RPMI8226 (cell line): ENCODE data around the gene ANGPTL4.
"Not testable (repeated sequence)": the region's sequence is repeated elsewhere in the genome, so short reads cannot be mapped to it uniquely, and the experiment has no call there.

Experiments used
- DNase-seq: peaks from one replicate; pipeline ENCODE4 v3.0.0-alpha.2; 2015

ANGPTL4 gene

DNA sequence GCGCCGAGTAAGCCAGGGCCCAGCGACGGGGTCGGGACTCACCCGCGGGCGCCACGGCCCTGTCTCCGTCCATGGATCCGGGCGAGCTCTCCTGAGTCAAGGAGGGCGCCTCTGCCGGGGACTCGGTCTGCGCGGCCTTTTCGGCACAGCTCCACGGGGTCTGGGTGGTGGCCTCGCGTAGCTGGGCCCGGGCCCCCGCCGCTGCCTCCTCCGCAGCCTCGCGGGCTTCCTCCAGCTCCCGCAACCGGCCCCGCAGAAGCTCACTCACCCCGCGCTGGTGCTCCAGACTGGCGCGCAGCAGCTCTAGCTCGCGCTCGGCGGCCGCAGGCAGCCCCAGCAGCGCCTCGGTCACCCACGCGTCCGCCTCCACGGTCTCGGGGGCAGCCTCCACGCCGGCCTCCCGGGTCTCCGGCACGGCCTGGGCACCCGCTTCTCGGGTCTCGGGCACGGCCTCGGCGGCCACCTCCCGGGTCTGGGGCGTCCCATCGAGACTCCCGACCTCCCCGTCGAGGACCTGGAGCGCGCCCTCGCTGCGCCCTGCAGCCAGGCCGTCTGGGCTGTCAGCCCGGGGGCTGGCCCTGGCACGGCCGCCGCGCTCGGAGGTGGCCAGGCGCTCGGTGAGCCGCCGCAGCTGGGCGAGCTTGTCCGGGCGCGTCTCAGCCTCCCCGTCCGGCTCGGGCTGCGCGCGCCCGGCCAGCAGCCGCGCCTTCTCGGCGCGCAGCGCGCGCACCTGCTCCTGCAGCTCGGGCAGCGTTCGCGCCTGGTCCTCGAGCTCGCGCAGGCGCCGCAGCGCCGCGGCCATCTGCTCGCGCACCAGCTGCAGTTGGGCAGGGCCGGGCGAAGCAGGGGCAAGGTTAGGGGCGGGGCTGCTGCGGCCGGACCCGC is 29.3 kb upstream of the ANGPTL4 start:
- peak; percentile 92 for DNase-seq

DNA sequence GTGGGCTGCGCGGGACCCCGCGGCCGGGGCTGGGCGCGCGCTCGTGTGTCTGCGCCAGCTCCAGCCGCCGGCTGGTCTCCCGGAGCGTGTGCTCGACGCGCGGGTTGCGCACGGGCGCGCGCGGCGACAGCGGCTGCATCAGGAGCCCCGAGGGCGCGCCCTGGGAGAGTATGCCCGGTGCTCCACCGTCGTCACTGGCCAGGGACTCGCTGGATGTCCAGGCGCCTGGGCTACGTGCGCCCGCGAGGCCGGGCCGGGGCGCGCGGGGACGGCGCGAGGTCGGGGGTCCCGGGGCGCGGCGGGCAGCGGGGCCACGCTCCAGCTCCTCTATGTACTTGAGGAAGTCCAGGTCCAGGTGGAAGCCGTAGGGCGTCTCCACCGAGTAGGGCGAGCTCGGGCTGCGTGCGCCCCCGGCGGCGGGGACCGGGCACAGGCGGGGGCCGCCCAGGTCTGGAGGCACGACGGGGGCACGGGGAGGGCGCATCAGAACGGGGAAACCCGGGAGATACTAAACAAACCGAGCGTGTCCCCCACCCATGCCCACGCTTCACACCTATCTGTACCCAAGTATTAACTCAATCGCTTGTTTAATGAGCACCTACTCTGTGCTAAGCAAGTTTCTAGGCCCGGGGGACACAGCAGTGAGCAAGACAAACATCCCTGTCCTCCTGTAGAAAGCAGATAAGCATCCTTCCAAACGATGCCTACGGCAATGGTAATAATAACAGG is 28.4 kb upstream of the ANGPTL4 start:
- DNase-seq: peak; percentile 78

DNA sequence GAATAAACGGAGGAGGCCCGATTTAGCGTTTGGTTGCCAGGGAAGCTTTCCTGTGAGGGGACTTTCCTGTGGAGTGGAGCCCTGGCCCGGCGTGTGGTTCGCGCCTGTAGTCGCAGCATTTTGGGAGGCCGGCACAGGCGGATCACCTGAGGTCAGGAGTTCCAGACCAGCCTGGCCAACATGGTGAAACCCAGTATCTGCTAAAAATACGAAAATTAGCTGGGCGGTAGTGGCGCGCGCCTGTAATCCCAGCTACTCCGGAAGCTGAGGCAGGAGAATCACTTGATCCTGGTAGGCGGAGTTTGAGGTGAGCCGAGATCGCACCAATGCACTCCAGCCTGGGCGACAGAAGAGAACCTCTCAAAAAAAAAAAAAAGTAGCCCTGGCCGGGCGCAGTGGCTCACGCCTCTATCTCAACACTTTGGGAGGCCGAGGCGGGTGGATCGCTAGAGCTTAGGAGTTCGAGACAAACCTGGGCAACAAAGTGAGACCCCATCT is 27.8 kb upstream of the ANGPTL4 start:
- peak; percentile 75 for DNase-seq

DNA sequence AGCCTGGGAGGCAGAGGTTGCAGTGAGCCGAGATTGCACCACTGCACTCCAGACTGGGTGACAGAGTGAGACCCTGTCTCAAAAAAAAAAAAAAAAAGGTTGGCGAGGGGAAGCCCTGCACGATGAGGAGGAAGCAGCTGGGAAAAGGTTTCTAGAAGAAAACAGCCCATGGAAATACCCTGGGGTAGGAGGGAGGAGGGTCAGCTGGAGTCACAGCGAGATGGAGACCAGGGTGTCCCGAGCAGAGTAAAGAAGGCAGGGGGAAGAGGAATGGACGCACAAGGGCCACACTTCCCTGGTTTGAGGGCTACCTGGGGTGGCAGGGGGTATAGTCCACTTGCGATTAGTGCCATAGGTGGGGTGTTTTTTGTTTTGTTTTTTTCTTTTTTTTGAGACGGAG is 27.3 kb upstream of the ANGPTL4 start:
- no peak for DNase-seq

DNA sequence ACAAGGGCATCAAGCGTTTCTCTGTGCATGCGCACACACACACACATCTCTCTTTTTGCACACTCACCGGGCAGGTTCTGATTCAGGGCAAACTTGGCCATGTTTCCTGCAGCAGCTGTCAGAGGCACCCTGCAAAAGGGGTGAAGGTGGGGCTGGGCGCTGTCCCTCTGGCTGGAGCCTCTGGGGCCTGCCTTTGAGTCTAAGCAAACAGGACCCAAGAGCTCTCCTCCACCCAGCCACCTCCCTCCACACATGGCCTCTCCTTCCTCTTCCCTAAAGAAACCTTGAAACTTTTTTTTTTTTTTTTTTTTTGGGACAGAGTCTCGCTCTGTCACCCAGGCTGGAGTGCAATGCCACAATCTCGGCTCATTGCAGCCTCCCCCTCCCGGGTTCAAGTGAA is 26.2 kb upstream of the ANGPTL4 start:
- no peak for DNase-seq

DNA sequence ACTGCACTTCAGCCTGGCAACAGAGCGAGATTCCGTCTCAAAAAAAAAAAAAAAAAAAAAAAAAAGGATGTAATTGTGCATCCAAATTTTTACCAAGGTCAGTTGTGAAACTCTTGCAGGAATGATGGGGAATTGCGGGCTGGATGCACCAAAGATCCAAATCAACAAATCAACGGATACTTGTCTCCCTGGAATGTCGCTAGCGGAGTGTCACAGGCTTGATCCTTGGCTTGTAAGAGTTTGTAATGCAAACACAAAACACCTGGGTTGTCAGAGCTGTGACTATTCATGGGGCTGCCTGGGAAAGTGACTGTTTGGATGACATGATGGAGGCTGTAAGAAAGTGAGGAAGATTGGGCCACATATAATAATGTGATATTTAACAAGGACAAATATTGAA is 25.1 kb upstream of the ANGPTL4 start:
- DNase-seq: no peak

DNA sequence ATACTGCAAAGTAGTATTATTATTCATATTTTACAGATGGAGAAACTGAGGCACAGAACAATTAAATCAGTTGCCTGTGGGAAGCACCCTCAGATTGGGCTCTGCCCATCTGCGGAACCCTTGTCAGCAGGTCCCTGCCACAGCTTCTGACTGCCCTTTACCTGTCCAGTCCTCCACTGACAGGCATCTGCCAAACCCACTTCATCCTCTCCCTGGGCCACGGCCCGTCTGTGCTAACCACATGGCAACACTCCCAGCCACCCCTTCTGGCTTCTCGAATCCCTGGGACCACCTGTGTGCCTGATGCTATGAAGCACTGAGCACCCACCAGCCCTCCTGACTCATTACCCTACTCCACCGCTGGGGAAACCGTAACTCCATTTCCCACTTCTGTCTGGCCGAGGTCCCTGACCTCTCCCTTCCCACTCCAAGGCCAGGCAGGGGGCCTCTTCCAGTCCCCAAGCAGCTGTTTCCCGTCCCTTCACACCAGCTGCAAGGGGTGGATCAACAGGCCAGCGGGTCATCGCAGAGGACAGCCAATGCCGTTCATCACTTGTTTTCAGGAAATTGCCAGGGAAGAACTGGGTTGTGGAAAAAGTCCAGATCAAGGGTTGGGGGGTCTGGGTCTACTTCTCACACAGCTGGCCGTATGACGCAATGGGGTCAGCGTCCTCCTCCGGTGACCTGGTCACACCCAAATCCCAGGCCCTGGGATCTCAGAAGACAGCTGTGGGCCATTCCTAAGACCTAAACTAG is 23.4 kb upstream of the ANGPTL4 start:
- no peak for DNase-seq

DNA sequence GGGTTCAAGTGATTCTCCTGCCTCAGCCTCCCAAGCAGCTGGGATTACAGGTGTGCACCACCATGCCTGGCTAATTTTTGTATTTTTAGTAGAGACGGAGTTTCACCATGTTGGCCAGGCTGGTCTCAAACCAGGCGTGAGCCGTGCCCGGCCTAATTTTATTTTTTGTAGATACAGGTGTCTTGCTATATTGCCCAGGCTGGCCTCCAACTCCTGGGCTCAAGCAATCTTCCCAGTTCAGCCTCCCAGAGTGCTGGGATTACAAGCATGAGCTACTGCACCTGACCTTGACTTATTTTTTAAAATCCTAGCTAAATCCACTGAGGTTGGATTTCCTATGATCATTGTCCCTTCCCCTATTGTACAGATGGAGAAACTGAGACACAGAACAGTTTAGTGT is 22.5 kb upstream of the ANGPTL4 start:
- not testable (repeated sequence) for DNase-seq

DNA sequence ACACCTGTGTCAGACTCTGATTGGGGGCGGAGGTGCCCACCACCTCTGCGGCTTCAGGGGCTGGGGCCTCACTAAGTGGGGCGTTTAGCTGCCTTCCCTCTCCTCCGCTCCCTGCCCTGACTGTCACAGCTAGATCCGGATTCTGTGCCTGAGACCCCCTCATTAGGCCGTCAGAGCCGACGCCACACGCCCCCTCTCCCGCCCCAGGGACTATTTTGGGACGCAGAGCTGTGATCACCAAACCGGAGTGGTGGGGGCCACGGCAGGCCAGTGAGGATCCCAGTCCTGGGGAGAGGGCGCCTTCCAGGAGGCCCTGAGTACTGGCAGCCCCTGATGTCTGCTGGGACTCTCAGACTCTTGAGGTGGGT is 21.7 kb upstream of the ANGPTL4 start:
- no peak for DNase-seq

DNA sequence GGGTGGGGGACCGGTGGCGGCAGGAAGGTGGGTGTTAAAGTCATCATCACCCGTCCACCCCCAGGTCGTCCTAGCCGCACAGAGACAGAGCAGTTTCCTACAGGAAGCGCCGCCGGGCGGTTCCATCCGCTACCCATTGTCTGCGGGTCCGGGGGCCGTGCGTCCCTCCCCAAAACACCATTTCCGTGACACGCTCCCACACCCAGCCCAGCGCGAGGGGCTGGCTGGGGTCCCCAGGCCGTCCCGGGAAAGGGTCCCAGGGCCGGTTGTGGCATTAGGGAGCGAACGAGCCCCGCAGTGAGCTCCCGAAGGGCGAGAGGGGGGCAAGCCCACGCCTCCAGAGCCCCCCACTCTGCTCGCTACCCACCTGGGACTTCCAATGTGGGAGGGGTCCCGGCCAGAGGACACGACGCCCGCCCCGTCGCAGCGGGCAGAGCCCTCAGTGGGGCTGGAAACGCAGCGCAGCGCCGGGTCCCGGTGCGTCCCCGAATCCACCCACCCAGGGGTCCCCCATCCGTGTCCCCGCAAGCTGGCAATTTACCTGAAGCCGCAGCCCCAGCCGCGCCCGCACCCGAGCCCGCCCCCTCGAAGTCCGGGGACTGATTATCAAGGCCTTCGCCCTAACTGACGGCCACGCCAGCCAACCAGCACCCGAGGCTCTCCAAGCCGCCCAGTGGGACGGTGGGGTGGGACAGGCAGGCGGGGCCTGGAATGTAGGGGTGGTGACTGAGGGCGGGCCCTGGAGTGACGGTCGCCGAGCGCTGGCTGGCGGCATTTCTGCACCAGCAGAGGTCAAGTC is 21.1 kb upstream of the ANGPTL4 start, which contains the start of gene KANK3:
Gene KANK3 (minus strand): TSS at position 579 of the 799 bp plus-strand sequence. CDS start 5,434 bp downstream, outside the sequence.
- peak; percentile 95 for DNase-seq

DNA sequence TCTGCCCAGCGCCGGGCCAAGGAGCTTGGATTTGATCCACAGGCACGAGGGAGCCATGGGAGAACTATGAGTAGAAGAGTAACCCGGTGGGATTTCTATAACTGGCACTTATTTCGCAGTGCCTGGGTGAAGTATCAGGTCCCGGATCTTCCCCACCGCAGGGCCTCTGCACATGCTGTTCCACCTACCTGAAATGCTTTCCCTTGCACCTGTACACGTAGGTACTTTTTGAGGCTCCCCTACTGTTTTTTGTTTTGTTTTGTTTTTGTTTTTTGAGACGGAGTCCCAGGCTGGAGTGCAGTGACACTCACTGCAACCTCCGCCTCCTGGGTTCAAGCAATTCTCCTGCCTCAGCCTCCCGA is 20.5 kb upstream of the ANGPTL4 start:
- no peak for DNase-seq

DNA sequence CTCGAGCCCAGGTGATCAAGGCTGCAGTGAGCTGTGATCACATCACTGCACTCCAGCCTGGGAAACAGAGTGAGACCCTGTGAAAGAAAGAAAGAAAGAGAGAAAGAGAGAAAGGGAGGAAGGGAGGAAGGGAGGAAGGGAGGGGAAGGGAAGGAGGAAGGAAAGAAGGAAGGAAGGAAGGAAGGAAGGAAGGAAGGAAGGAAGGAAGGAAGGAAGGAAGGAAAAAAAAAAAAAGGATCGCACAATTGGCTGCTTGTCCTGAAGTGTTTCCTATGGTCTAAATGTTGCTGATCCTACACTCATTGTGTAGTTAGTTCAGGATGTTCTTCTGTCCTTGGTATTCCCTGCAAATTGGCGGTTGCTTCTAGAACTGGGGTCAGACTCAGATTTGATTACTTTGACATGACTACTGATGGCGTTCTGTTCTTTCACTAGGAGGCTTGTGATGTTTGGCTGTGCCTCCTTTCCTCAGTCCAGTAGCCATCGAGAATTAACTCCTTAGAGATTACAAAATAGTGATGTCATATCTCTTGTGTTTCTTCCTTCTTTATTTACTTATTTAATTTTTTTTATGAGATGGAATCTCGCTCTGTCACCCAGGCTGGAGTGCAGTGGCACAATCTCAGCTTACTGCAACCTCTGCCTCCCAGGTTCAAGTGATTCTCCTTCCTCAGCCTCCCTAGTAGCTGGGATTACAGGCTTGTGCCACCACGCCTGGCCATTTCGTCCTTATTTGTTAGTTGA is 14.2 kb upstream of the ANGPTL4 start:
- not testable (repeated sequence) for DNase-seq

DNA sequence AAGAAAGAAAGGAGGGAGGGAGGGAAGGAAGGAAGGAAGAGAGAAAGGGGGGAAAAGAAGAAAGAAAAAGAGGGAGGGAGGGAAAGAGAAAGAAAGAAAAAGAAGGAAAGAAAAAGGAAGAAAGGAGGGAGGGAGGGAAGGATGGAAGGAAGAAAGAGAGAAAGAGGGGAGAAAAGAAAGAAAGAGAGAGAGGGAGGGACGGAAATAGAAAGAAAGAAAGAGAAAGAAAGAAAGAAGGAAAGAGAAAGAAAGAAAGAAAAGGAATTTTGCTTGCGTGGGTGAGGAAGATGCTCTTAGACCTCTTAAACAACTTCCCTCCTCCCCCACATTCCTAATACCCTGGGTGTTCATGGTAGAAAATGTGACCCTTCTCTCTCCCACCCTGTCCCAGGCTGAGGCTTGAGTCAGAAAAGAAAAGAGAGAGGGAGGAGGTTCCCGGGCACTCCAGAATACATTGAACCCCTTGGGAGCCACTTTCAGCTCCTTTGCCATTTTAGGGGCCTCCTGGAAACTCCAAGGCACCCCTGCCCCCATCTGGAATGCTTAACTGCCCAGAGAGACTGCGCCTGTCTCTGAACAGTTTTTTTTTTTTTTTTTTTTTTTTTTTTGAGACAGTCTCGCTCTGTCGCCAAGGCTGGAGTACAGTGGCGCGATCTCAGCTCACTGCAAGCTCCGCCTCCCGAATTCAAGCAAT is 11.7 kb upstream of the ANGPTL4 start:
- DNase-seq: no peak

DNA sequence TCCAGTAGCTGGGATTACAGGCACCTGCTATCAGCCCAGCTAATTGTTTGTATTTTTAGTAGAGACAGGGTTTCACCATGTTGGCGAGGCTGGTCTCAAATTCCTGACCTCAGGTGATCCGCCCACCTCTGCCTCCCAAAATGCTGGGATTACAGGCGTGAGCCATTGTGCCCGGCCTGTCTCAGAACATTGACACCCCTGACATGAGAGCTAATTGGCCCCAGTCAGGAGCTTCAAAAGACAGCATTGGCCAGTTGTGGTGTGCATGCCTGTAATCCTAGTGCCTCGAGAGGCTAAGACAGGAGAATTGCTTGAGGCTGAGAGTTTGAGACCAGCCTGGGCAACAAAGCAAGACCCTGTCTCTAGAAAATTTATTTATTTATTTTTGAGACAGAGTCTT is 11.1 kb upstream of the ANGPTL4 start:
- not testable (repeated sequence) for DNase-seq

DNA sequence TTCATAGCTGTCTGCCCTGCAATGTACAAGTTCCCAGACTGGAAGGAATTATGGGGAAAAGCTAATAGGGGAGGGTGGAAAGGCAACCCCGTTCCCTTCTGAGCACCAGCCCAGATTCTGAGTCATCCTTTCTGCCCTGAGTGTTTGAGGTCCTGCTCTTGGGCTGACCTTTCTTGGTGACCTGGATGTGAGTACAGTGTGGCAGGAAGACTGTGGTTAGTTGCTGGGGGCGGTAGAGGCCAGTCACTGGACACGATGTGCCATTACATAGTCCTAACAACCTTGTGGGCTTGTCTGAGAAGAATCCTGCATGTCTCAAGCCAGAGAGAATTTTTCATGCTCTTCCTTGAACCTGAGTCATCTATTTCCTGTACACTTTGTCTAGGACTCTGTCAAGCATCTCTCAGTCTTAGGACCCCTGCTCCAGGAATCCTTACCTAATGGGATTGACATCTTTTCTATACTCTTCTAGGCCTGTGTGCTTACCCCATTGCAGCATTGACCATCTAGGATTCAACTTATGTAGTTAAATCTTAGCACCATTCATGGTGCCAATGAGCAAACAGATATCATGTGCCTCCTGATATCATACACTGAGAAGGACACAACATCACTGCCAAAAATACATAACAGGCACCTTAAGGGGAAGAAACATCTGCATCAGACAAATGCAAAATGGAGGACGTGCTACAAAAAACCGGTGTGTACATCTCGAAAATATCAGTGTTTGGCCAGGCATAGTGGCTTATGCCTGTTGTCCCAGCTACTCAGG is 8.1 kb upstream of the ANGPTL4 start:
- DNase-seq: peak; percentile 37

DNA sequence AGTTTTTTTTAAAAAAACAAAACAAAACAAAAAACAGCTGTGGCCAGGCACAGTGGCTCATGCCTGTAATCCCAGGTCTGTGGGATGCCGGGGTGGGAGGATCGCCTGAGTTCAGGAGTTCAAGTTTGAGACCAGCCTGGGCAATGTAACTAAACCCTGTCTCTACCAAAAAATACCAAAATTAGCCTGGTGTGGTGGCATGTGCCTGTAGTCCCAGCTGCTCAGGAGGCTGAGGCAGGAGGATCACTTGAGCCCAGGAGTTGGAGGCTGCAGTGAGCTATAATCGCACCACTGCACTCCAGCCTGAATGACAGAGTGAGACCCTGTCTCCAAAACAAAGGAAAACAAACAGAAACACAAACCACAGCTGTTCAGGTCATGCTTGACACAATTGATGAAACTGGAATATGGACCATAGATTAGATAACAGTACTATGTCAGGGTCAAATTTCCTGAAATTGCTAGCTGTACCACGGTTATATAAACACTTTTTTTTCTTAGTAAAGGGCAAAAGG is 6.9 kb upstream of the ANGPTL4 start:
- no peak for DNase-seq

DNA sequence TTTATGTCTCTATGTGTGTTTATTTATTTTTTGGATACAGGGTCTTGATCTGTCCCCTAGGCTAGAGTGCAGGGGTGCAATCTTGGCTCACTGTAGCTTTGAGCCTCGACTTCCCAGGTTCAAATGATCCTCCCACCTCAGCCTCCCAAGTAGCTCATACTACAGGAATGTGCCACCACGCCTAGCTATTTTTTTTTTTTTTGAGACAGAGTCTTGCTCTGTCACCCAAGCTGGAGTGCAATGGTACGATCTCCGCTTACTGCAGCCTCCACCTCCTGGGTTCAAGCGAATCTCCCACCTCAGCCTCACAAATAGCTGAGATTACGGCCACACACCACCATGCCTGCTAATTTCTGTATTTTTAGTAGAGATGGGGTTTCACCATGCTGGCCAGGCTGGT is 5.0 kb upstream of the ANGPTL4 start:
- DNase-seq: no peak

DNA sequence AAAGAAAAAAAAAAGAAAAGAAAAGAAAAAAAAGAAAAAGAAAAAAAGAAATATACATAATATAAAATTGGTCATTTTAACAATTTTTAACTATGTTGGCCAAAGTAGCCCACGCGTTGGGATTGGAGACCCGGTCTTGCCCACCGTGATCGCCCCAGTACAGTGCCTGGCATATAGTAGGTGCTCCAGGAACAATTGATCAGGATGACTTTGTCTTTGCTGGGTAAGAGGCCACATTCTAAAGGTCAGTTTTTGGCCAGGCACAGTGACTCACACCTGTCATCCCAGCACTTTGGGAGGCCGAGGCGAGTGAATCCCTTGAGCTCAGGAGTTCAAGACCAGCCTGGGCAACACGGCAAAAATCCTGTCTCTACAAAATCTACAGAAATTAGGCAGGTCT is 3.8 kb upstream of the ANGPTL4 start:
- DNase-seq: no peak

DNA sequence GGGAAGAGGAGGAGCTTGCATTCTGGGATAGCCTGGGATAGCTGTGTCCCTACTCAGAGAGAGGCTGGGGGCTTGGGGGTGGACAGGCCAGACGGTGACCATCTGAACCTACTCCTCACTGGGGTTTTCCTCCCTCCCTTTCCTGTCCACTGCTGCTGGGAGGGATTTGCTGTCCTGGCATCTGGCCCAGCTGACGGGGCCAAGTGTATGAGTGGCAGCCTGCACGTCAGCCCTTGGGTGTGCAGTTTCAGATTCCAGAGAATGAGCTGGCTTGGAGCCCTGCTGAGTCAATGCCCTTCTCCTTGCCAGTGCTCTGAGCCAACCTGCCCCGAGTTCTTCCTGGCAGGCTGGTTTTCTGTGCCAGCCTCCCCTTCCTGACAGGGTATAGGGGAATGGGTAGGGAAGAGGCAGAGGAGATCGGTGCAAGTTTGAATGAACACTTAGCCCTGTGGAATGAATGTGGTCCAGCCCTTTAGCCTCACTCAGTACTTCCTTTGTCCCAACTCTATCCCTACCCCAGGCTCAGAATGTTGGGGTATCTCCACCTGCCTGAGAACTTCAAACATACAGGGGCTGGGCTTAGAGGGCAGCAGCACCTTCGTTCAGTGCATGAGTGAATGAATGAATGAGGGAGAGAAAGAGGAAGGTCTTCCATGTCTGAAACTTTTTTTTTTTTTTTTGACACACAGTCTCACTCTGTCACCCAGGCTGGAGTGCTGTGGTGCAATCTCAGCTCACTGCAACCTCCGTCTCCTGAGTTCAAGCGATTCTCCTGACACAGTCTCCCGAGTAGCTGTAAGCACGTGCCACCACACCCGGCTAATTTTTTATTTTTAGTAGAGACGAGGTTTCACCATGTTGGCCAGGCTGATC is 1.8 kb upstream of the ANGPTL4 start:
- DNase-seq: peak; percentile 94
